Measurements from ENCODE around the gene FOXC2.

DNA sequence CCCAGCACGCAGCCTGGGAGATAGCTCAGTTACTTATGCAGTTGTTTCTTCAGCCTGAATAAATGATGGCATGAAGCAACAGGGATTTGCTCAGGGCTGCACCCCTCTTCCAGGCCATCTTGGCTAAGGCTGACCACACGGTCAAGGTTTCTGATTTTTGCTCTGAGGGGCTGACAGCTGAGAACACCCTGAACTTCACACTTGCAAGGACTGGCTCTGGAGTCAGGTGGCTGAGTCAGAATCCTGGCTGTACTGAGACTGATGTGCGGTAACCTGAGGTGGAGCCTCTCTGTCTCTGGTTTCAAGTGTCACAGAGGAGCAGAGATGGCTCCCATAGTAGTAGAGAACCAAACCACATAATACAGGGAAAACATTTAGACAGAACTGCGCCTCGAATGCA, 16.3 kb upstream of the FOXC2 start:
- TF ChIP-seq, protein P1, sequence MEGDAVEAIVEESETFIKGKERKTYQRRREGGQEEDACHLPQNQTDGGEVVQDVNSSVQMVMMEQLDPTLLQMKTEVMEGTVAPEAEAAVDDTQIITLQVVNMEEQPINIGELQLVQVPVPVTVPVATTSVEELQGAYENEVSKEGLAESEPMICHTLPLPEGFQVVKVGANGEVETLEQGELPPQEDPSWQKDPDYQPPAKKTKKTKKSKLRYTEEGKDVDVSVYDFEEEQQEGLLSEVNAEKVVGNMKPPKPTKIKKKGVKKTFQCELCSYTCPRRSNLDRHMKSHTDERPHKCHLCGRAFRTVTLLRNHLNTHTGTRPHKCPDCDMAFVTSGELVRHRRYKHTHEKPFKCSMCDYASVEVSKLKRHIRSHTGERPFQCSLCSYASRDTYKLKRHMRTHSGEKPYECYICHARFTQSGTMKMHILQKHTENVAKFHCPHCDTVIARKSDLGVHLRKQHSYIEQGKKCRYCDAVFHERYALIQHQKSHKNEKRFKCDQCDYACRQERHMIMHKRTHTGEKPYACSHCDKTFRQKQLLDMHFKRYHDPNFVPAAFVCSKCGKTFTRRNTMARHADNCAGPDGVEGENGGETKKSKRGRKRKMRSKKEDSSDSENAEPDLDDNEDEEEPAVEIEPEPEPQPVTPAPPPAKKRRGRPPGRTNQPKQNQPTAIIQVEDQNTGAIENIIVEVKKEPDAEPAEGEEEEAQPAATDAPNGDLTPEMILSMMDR (IDR thresholded peaks at IDR 0.05) = no peak
- TF ChIP-seq POLR2AphosphoS5 (IDR thresholded peaks at IDR 0.05) = no peak

Measured in suprapubic skin (tissue), 3 donors.